Stimulated activated CD4-positive, alpha-beta T cell treated with anti-CD3 and anti-CD28 coated beads, TNF-alpha, amount 100 ng/mL, for 4 hours (primary cell): ENCODE measurements around the gene GRID2IP.
"Not testable (repeated sequence)": the region's sequence is repeated elsewhere in the genome, so short reads cannot be mapped to it uniquely, and the experiment has no call there.

ENCODE experiments used
- DNase-seq, 3 experiments: peaks; one replicate each; pipeline ENCODE4 v3.0.0-alpha.2; 2020; ENCODE audit warnings: low read depth in 3 of 3

The GRID2IP gene

GRCh38 chr7:6551016-6551511 lies at the start of gene GRID2IP:
Gene GRID2IP (minus strand): TSS chr7:6551461. CDS start chr7:6551436, 25 bp downstream.
- no peak for DNase-seq

- DNase-seq, result no peak
Measured at GRCh38 chr7:6600093-6600492, 48.8 kb upstream of the GRID2IP start.

GRCh38 chr7:6590645-6591110 lies 39.4 kb upstream of the GRID2IP start:
- DNase-seq, result no peak

GRCh38 chr7:6589829-6590644 lies 38.8 kb upstream of the GRID2IP start, which contains the start of gene INTS15:
Gene INTS15 (plus strand): TSS chr7:6590021. CDS start chr7:6590284, 263 bp downstream.
- DNase-seq, result peak; percentile 64 to 79 (median 69)

GRCh38 chr7:6589151-6589828 lies 38.0 kb upstream of the GRID2IP start:
- DNase-seq, result no peak

- no peak for DNase-seq
Measured at GRCh38 chr7:6588566-6588965, 37.3 kb upstream of the GRID2IP start.

- not testable (repeated sequence) for DNase-seq
Measured at GRCh38 chr7:6585746-6586432, 34.6 kb upstream of the GRID2IP start.

- no peak for DNase-seq
Measured at GRCh38 chr7:6579446-6579845, 28.2 kb upstream of the GRID2IP start.

GRCh38 chr7:6578114-6579084 lies 27.1 kb upstream of the GRID2IP start:
- no peak for DNase-seq

- peak; percentile 74 to 75 (median 74) for DNase-seq
Measured at GRCh38 chr7:6577369-6578113, 26.3 kb upstream of the GRID2IP start, which contains the start of gene ZDHHC4. Gene ZDHHC4 (plus strand): TSS chr7:6577454. CDS start chr7:6580562, 3,108 bp downstream.

- not testable (repeated sequence) for DNase-seq
Measured at GRCh38 chr7:6576867-6577368, 25.7 kb upstream of the GRID2IP start.

GRCh38 chr7:6576024-6576866 lies 25.0 kb upstream of the GRID2IP start:
- no peak for DNase-seq

GRCh38 chr7:6575281-6576023 lies 24.2 kb upstream of the GRID2IP start:
- no peak for DNase-seq

- no peak for DNase-seq
Measured at GRCh38 chr7:6571160-6571779, 20.0 kb upstream of the GRID2IP start.

- DNase-seq, result no peak
Measured at GRCh38 chr7:6567886-6568285, 16.6 kb upstream of the GRID2IP start.

- DNase-seq, result no peak
Measured at GRCh38 chr7:6565655-6566054, 14.4 kb upstream of the GRID2IP start.

- no peak for DNase-seq
Measured at GRCh38 chr7:6563936-6564770, 12.9 kb upstream of the GRID2IP start.
